Panc1 (cell line): Measurements from ENCODE around the gene AKAP12. TPM values are rescaled to one million over a fixed set of nuclear protein-coding genes. Genes with fewer than 3 reads are reported as not detected.

Experiments used
- ATAC-seq: fragments of 200-7000 bp; cut with Tn5 transposase; 2 replicates; pipeline ENCODE4 v1.9.1; 2020; ENCODE audit warnings: mild to moderate bottlenecking, moderate library complexity
- BruUV-seq: library from RNA; stranded (reverse); fragments of 400-500 nt; replicated peaks from 2 replicates; lab custom pipeline; 2021; lab: Mats Ljungman, UMichigan
- CTCF ChIA-PET: fragments of 300-600 bp; sonication (Branson Sonifier 250); formaldehyde crosslinking; loops from one replicate; lab custom pipeline; 2022; ENCODE audit warnings: antibody characterized with exemption; lab: Charles Lee
- POLR2A ChIA-PET: fragments of 300-600 bp; sonication (Branson Sonifier 250); formaldehyde crosslinking; loops from one replicate; lab custom pipeline; 2022; ENCODE audit warnings: antibody characterized with exemption; lab: Charles Lee
- DNase-seq: peaks from one replicate; pipeline ENCODE4 v3.0.0-alpha.2; 2010; ENCODE audit warnings: low read depth, low spot score
- H3K27ac ChIP-seq: 2 replicates; pipeline ENCODE4 v1.5.1; 2011; ENCODE audit warnings: mild to moderate bottlenecking, low read length, inconsistent platforms
- H3K27me3 ChIP-seq: fragments of 200-500 bp; sonication (Bioruptor generic); 2 replicates; pipeline ENCODE4 v1.6.0; 2014; ENCODE audit warnings: low read length, inconsistent platforms; ENCODE audit not compliant: control insufficient read depth, insufficient read depth
- H3K36me3 ChIP-seq: fragments of 200-500 bp; sonication (Bioruptor generic); 2 replicates; pipeline ENCODE4 v1.5.1; 2014; ENCODE audit warnings: inconsistent platforms, mild to moderate bottlenecking, low read length, moderate library complexity; ENCODE audit not compliant: control insufficient read depth, insufficient read depth
- H3K4me1 ChIP-seq: 2 replicates; pipeline ENCODE4 v1.5.1; 2011; ENCODE audit warnings: inconsistent platforms, mild to moderate bottlenecking, low read length, moderate library complexity; ENCODE audit not compliant: control insufficient read depth, insufficient read depth
- H3K4me3 ChIP-seq, 2 experiments: 2 replicates each; pipeline ENCODE4 v1.5.1; 2011 to 2012; ENCODE audit warnings: low read depth in 2 of 2, low read length in 2 of 2, mild to moderate bottlenecking in 2 of 2, inconsistent platforms in 1 of 2, moderate library complexity in 1 of 2
- H3K9me3 ChIP-seq: fragments of 200-500 bp; sonication (Bioruptor generic); 2 replicates; pipeline ENCODE4 v1.5.1; 2014; ENCODE audit warnings: low read depth, mild to moderate bottlenecking, inconsistent platforms, low read length, moderate library complexity; ENCODE audit not compliant: control insufficient read depth, insufficient read depth
- POLR2AphosphoS5 ChIP-seq: IDR thresholded peaks from 2 replicates; pipeline ENCODE4 v1.6.1; 2012; ENCODE audit warnings: mild to moderate bottlenecking, low read depth, low read length, moderate library complexity
- SIN3A ChIP-seq: IDR thresholded peaks from 2 replicates; pipeline ENCODE4 v1.6.1; 2012; ENCODE audit warnings: low read depth, mild to moderate bottlenecking, low read length, moderate library complexity, borderline replicate concordance; ENCODE audit not compliant: insufficient read depth
- TCF7L2 ChIP-seq: IDR thresholded peaks from 2 replicates; pipeline ENCODE4 v1.6.1; 2011; ENCODE audit warnings: mild to moderate bottlenecking, low read depth, low read length, inconsistent platforms
- in situ Hi-C: cut with HindIII; loops from 2 replicates; pipeline ENCODE4 v1.10.0; 2016; ENCODE audit warnings: low sequenced_read_pairs, low pct_unique_long_range_greater_than_20kb
- intact Hi-C: fragments of 100-400 bp; cut with micrococcal nuclease; formaldehyde crosslinking; loops from one replicate; pipeline ENCODE4 v1.10.0; 2022; ENCODE audit not compliant: unreplicated experiment
- total RNA-seq: library from RNA; stranded (reverse); gene quantifications from one replicate; pipeline ENCODE4 v1.2.1, GENCODE V29; 2021; ENCODE audit not compliant: unreplicated experiment
- TF ChIP-seq, protein P1 (sequence below), 2 experiments: IDR thresholded peaks; 2 replicates each; pipeline ENCODE4 v1.6.1; 2011 to 2012; ENCODE audit warnings: low read depth in 2 of 2, control low read depth in 1 of 2, low read length in 1 of 2, mild to moderate bottlenecking in 1 of 2, moderate library complexity in 1 of 2; ENCODE audit not compliant: insufficient read depth in 1 of 2
- TF ChIP-seq, protein P2 (sequence below): fragments of 450-650 bp; IDR thresholded peaks from 2 replicates; pipeline ENCODE4 v1.5.1; 2017; ENCODE audit warnings: mild to moderate bottlenecking

The AKAP12 gene
- total RNA-seq, 1 experiment from 2014 or later = 267 TPM

DNA sequence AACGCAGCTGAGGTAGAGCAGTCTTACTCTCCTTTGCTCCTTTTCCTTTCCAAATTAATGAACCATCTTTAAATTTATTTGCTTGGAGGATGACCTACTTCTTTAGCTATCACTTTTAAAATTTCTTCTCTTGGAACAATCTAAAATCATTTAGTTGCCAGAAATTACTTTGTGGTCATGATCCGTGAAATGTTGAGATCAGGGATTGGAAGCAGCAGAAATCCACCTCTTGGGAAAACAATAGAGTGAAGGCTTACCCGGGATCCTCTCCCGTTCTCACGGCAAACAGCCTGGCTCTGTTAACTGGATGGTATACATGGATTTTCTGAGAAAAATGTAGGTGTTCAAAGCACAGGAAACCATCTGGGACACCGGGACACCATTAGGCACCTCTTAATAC, 7.7 kb downstream of the AKAP12 start:
- ChIA-PET CTCF (interaction anchor here (0.6 kb wide), 1 partner anchor 77 kb away, joined by 3 read pairs; no protein-coding TSS in a partner anchor), POLR2A (interaction anchor here (0.7 kb wide), 1 partner anchor 182 kb away, joined by 8 read pairs; no protein-coding TSS in a partner anchor)
- H3K36me3 ChIP-seq = no peaks in the 10 kb centered on the region
- no peak for DNase-seq
- no peak overlapping the region for H3K27ac ChIP-seq
- H3K27me3 ChIP-seq = no peaks in the 10 kb centered on the region
- no peak overlapping the region for H3K4me3 ChIP-seq
- in situ Hi-C loops (no loop called here), intact Hi-C loops (no loop called here)
- TF ChIP-seq, protein P1, sequence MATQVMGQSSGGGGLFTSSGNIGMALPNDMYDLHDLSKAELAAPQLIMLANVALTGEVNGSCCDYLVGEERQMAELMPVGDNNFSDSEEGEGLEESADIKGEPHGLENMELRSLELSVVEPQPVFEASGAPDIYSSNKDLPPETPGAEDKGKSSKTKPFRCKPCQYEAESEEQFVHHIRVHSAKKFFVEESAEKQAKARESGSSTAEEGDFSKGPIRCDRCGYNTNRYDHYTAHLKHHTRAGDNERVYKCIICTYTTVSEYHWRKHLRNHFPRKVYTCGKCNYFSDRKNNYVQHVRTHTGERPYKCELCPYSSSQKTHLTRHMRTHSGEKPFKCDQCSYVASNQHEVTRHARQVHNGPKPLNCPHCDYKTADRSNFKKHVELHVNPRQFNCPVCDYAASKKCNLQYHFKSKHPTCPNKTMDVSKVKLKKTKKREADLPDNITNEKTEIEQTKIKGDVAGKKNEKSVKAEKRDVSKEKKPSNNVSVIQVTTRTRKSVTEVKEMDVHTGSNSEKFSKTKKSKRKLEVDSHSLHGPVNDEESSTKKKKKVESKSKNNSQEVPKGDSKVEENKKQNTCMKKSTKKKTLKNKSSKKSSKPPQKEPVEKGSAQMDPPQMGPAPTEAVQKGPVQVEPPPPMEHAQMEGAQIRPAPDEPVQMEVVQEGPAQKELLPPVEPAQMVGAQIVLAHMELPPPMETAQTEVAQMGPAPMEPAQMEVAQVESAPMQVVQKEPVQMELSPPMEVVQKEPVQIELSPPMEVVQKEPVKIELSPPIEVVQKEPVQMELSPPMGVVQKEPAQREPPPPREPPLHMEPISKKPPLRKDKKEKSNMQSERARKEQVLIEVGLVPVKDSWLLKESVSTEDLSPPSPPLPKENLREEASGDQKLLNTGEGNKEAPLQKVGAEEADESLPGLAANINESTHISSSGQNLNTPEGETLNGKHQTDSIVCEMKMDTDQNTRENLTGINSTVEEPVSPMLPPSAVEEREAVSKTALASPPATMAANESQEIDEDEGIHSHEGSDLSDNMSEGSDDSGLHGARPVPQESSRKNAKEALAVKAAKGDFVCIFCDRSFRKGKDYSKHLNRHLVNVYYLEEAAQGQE (IDR thresholded peaks at IDR 0.05; ENCODE audit: insufficient read depth in 1 of 2, low read depth in 2 of 2, low read length in 1 of 2) = no peak
- TF ChIP-seq TCF7L2 = no peak
- TF ChIP-seq, protein P2, sequence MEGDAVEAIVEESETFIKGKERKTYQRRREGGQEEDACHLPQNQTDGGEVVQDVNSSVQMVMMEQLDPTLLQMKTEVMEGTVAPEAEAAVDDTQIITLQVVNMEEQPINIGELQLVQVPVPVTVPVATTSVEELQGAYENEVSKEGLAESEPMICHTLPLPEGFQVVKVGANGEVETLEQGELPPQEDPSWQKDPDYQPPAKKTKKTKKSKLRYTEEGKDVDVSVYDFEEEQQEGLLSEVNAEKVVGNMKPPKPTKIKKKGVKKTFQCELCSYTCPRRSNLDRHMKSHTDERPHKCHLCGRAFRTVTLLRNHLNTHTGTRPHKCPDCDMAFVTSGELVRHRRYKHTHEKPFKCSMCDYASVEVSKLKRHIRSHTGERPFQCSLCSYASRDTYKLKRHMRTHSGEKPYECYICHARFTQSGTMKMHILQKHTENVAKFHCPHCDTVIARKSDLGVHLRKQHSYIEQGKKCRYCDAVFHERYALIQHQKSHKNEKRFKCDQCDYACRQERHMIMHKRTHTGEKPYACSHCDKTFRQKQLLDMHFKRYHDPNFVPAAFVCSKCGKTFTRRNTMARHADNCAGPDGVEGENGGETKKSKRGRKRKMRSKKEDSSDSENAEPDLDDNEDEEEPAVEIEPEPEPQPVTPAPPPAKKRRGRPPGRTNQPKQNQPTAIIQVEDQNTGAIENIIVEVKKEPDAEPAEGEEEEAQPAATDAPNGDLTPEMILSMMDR = no peak
- TF ChIP-seq SIN3A = no peak
- no peak for TF ChIP-seq POLR2AphosphoS5
- peaks cover 4% of the 10 kb centered on the region; the same call in 1 of the 2 replicates for H3K4me1 ChIP-seq
- no peak for ATAC-seq
- H3K9me3 ChIP-seq = no peaks in the 10 kb centered on the region
- no TSS peak for BruUV-seq

DNA sequence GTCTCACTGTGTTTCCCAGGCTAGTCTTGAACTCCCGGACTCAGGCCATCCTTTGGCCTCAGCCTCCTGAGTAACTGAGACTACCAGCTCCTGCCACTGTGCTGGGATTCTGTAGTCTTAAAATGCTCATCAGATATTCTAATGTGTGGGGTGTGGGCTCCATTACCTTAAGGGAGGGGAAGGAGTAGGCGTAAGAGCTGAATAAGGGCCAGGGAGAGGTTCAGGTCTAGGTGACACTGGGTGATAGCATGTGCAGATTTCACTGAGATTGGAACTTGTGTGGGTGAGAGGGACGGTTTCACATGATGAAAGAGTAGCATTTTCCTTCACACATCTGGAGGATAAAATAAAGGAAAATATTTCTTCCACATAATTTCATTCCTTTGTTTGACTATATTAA, 8.5 kb downstream of the AKAP12 start:
- in situ Hi-C loops = no loop called here
- CTCF ChIA-PET = interaction anchor here (0.6 kb wide), 1 partner anchor 76 kb away, joined by 3 read pairs; no protein-coding TSS in a partner anchor
- Histone ChIP-seq H3K9me3 (no peaks in the 10 kb centered on the region), H3K4me3 (no peak overlapping the region), H3K4me1 (peaks cover 4% of the 10 kb centered on the region; the same call in 1 of the 2 replicates), H3K36me3 (no peaks in the 10 kb centered on the region), H3K27ac (no peak overlapping the region), H3K27me3 (no peaks in the 10 kb centered on the region)
- no peak for ATAC-seq
- DNase-seq = no peak
- TF ChIP-seq TCF7L2 (no peak), POLR2AphosphoS5 (no peak), SIN3A (no peak)
- TF ChIP-seq, protein P2 = no peak
- TF ChIP-seq, protein P1 (IDR thresholded peaks at IDR 0.05; ENCODE audit: insufficient read depth in 1 of 2, low read depth in 2 of 2, low read length in 1 of 2) = no peak
- no TSS peak for BruUV-seq
- POLR2A ChIA-PET = interaction anchor here (0.7 kb wide), 1 partner anchor 183 kb away, joined by 8 read pairs; no protein-coding TSS in a partner anchor
- intact Hi-C loops = no loop called here
